H9 (cell line): ENCODE results near the gene ADGRB3. TPM values are rescaled to one million over a fixed set of nuclear protein-coding genes. Genes with fewer than 3 reads are reported as not detected.
"Not testable (repeated sequence)": the region's sequence is repeated elsewhere in the genome, so short reads cannot be mapped to it uniquely, and the experiment has no call there.

ENCODE experiments used
- DNase-seq: peaks from one replicate; pipeline ENCODE4 v3.0.0-alpha.2; 2017
- H2AFZ ChIP-seq: one replicate; pipeline ENCODE4 v1.6.1; 2013; ENCODE audit warnings: mild to moderate bottlenecking, low read length, control low read depth, moderate library complexity
- H2AK5ac ChIP-seq: 2 replicates; pipeline ENCODE4 v1.6.1; 2013; ENCODE audit warnings: low read length, control low read depth, mixed read lengths; ENCODE audit not compliant: insufficient read length
- H2BK120ac ChIP-seq: one replicate; pipeline ENCODE4 v1.6.1; 2013; ENCODE audit warnings: low read depth, mild to moderate bottlenecking, low read length, control low read depth, inconsistent platforms; ENCODE audit not compliant: poor library complexity, severe bottlenecking
- H2BK12ac ChIP-seq: 2 replicates; pipeline ENCODE4 v1.6.1; 2013; ENCODE audit warnings: low read length, control low read depth, mixed read lengths, low read depth; ENCODE audit not compliant: insufficient read length
- H2BK15ac ChIP-seq: 2 replicates; pipeline ENCODE4 v1.6.1; 2013; ENCODE audit warnings: low read depth, low read length, control low read depth
- H2BK20ac ChIP-seq: one replicate; pipeline ENCODE4 v1.6.1; 2013; ENCODE audit warnings: low read depth, mild to moderate bottlenecking, low read length, control low read depth, inconsistent platforms; ENCODE audit not compliant: poor library complexity, severe bottlenecking
- H2BK5ac ChIP-seq: 2 replicates; pipeline ENCODE4 v1.6.1; 2013; ENCODE audit warnings: low read length, control low read depth, mixed read lengths; ENCODE audit not compliant: insufficient read length
- H3K14ac ChIP-seq: 2 replicates; pipeline ENCODE4 v1.6.1; 2013; ENCODE audit warnings: low read length, control low read depth; ENCODE audit not compliant: insufficient read depth
- H3K18ac ChIP-seq: 2 replicates; pipeline ENCODE4 v1.6.1; 2013; ENCODE audit warnings: low read depth, mild to moderate bottlenecking, mixed read lengths, low read length, control low read depth; ENCODE audit not compliant: insufficient read length
- H3K23ac ChIP-seq: 2 replicates; pipeline ENCODE4 v1.6.1; 2013; ENCODE audit warnings: low read length, control low read depth, mixed read lengths, low read depth; ENCODE audit not compliant: insufficient read length
- H3K23me2 ChIP-seq: 2 replicates; pipeline ENCODE4 v1.6.1; 2013; ENCODE audit warnings: low read depth, mild to moderate bottlenecking, mixed read lengths, low read length, control low read depth; ENCODE audit not compliant: insufficient read length, poor library complexity, severe bottlenecking
- H3K27ac ChIP-seq: 2 replicates; pipeline ENCODE4 v1.5.1; 2013; ENCODE audit warnings: low read length, control low read depth, mixed read lengths, low read depth; ENCODE audit not compliant: insufficient read length
- H3K27me3 ChIP-seq: 2 replicates; pipeline ENCODE4 v1.6.1; 2013; ENCODE audit warnings: low read length, control low read depth, inconsistent platforms; ENCODE audit not compliant: insufficient read depth
- H3K4ac ChIP-seq: 2 replicates; pipeline ENCODE4 v1.6.1; 2013; ENCODE audit warnings: low read depth, mild to moderate bottlenecking, control low read depth, inconsistent platforms, low read length, moderate library complexity
- H3K4me1 ChIP-seq: 2 replicates; pipeline ENCODE4 v1.6.1; 2013; ENCODE audit warnings: low read length, control low read depth, inconsistent platforms; ENCODE audit not compliant: insufficient read depth
- H3K4me2 ChIP-seq: 2 replicates; pipeline ENCODE4 v1.6.1; 2013; ENCODE audit warnings: low read length, control low read depth, mixed read lengths; ENCODE audit not compliant: insufficient read length, insufficient read depth
- H3K56ac ChIP-seq: 2 replicates; pipeline ENCODE4 v1.6.1; 2013; ENCODE audit warnings: low read depth, mild to moderate bottlenecking, mixed read lengths, low read length, control low read depth; ENCODE audit not compliant: insufficient read length
- H3K79me1 ChIP-seq: 2 replicates; pipeline ENCODE4 v1.6.1; 2013; ENCODE audit warnings: low read depth, mild to moderate bottlenecking, moderate library complexity, low read length, control low read depth, inconsistent platforms; ENCODE audit not compliant: insufficient read depth, poor library complexity, severe bottlenecking
- H3K79me2 ChIP-seq: 2 replicates; pipeline ENCODE4 v1.6.1; 2013; ENCODE audit warnings: low read length, control low read depth, inconsistent platforms; ENCODE audit not compliant: insufficient read depth
- H3K9ac ChIP-seq: 2 replicates; pipeline ENCODE4 v1.6.1; 2013; ENCODE audit warnings: low read length, control low read depth, mixed read lengths; ENCODE audit not compliant: insufficient read length; ENCODE audit errors: extremely low read depth
- H3K9me3 ChIP-seq: one replicate; pipeline ENCODE4 v1.6.1; 2013; ENCODE audit warnings: low read depth, low read length, inconsistent platforms; ENCODE audit not compliant: control insufficient read depth
- H3T11ph ChIP-seq: one replicate; pipeline ENCODE4 v1.6.1; 2013; ENCODE audit warnings: mild to moderate bottlenecking, low read length, control low read depth, inconsistent platforms
- H4K20me1 ChIP-seq: one replicate; pipeline ENCODE4 v1.6.1; 2013; ENCODE audit not compliant: control insufficient read depth, insufficient read length, insufficient read depth
- H4K5ac ChIP-seq: 2 replicates; pipeline ENCODE4 v1.6.1; 2013; ENCODE audit warnings: low read depth, mild to moderate bottlenecking, mixed read lengths, low read length, control low read depth; ENCODE audit not compliant: insufficient read length
- H4K8ac ChIP-seq: replicated peaks from 2 replicates; pipeline ENCODE4 v1.6.1; 2013; ENCODE audit warnings: low read length, control low read depth, mixed read lengths, low read depth; ENCODE audit not compliant: insufficient read length
- H4K91ac ChIP-seq: 2 replicates; pipeline ENCODE4 v1.6.1; 2013; ENCODE audit warnings: low read depth, mild to moderate bottlenecking, moderate library complexity, mixed read lengths, low read length, control low read depth; ENCODE audit not compliant: insufficient read length
- H3K27ac Mint-ChIP-seq, 3 experiments: 2 replicates in 2 of 3; 3 replicates in 1 of 3; pipeline ENCODE4 v1.8.0; 2020 to 2021; ENCODE audit warnings: mixed read lengths in 3 of 3, mild to moderate bottlenecking in 1 of 3, moderate library complexity in 1 of 3
- H3K27me3 Mint-ChIP-seq: 2 replicates; pipeline ENCODE4 v1.8.0; 2021; ENCODE audit warnings: low read depth, mild to moderate bottlenecking, moderate library complexity, mixed read lengths
- H3K36me3 Mint-ChIP-seq, 3 experiments: 2 replicates in 2 of 3; 3 replicates in 1 of 3; pipeline ENCODE4 v1.8.0; 2020 to 2021; ENCODE audit warnings: low read depth in 3 of 3, mixed read lengths in 3 of 3; ENCODE audit not compliant: insufficient read depth in 1 of 3
- H3K4me1 Mint-ChIP-seq, 2 experiments: 2 replicates each; pipeline ENCODE4 v1.8.0; 2020; ENCODE audit warnings: mixed read lengths in 2 of 2
- H3K4me3 Mint-ChIP-seq, 2 experiments: 2 replicates in 1 of 2; 3 replicates in 1 of 2; pipeline ENCODE4 v1.8.0; 2020 to 2021; ENCODE audit warnings: mild to moderate bottlenecking in 2 of 2, mixed read lengths in 2 of 2, moderate library complexity in 1 of 2
- H3K9me3 Mint-ChIP-seq, 2 experiments: 2 replicates in 1 of 2; 3 replicates in 1 of 2; pipeline ENCODE4 v1.8.0; 2020; ENCODE audit warnings: mild to moderate bottlenecking in 2 of 2, mixed read lengths in 2 of 2, moderate library complexity in 1 of 2
- WGBS: extraction: QIAGEN DNeasy Blood & Tissue Kit; methylation state at CpG from one replicate; pipeline ENCODE4 v1.1.7; 2013; ENCODE audit warnings: missing lambda C conversion rate, low lambda C conversion rate, mixed read lengths; ENCODE audit not compliant: insufficient read length; ENCODE audit errors: extremely low coverage; 5-methylcytosine and 5-hydroxymethylcytosine counted together
- total RNA-seq: library from RNA; stranded (reverse); gene quantifications from 2 replicates; pipeline ENCODE4 v1.2.1, GENCODE V29; 2021
- TF ChIP-seq, protein P1 (sequence below): fragments of 200-600 bp; sonication (generic); conservative IDR thresholded peaks from 3 replicates; pipeline ENCODE4 v1.8.0; 2021; ENCODE audit warnings: antibody characterized with exemption, mild to moderate bottlenecking

Gene ADGRB3
- total RNA-seq, 1 experiment from 2014 or later: 0.37 TPM

GRCh38 chr6:68978411-68978810, 343.3 kb downstream of the ADGRB3 start:
- no peak overlapping the region for H3K56ac ChIP-seq
- no peak overlapping the region for H3K9ac ChIP-seq
- Mint-ChIP-seq H3K36me3 (no peaks in the 10 kb centered on the region), H3K9me3 (no peaks in the 10 kb centered on the region), H3K4me1 (peaks cover 3% of the 10 kb centered on the region in 2 experiments; a peak in 3 of 4 replicates), H3K27me3 (no peaks in the 10 kb centered on the region), H3K4me3 (no peak overlapping the region), H3K27ac (no peak overlapping the region)
- H2BK5ac ChIP-seq: no peak overlapping the region
- no peak overlapping the region for H2BK15ac ChIP-seq
- H3K14ac ChIP-seq: no peak overlapping the region
- no peak overlapping the region for H2AK5ac ChIP-seq
- no peak overlapping the region for H4K8ac ChIP-seq
- H2BK20ac ChIP-seq: no peak overlapping the region
- TF ChIP-seq, protein P1, sequence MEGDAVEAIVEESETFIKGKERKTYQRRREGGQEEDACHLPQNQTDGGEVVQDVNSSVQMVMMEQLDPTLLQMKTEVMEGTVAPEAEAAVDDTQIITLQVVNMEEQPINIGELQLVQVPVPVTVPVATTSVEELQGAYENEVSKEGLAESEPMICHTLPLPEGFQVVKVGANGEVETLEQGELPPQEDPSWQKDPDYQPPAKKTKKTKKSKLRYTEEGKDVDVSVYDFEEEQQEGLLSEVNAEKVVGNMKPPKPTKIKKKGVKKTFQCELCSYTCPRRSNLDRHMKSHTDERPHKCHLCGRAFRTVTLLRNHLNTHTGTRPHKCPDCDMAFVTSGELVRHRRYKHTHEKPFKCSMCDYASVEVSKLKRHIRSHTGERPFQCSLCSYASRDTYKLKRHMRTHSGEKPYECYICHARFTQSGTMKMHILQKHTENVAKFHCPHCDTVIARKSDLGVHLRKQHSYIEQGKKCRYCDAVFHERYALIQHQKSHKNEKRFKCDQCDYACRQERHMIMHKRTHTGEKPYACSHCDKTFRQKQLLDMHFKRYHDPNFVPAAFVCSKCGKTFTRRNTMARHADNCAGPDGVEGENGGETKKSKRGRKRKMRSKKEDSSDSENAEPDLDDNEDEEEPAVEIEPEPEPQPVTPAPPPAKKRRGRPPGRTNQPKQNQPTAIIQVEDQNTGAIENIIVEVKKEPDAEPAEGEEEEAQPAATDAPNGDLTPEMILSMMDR: no peak
- H3K18ac ChIP-seq: no peak overlapping the region
- no peaks in the 10 kb centered on the region for H4K20me1 ChIP-seq
- no peak overlapping the region for H3K4me2 ChIP-seq
- no peaks in the 10 kb centered on the region for H3K79me1 ChIP-seq
- H2BK120ac ChIP-seq: no peak overlapping the region
- no peak overlapping the region for H3K4ac ChIP-seq
- H3K27me3 ChIP-seq: no peaks in the 10 kb centered on the region
- H3K4me1 ChIP-seq: no peaks in the 10 kb centered on the region
- H3K27ac ChIP-seq: no peak overlapping the region
- H3K79me2 ChIP-seq: no peaks in the 10 kb centered on the region
- no peak overlapping the region for H3T11ph ChIP-seq
- no peaks in the 10 kb centered on the region for H3K23me2 ChIP-seq
- H2AFZ ChIP-seq: no peak overlapping the region
- H3K23ac ChIP-seq: no peak overlapping the region
- H4K91ac ChIP-seq: no peak overlapping the region
- no peaks in the 10 kb centered on the region for H3K9me3 ChIP-seq
- no peak overlapping the region for H4K5ac ChIP-seq
- DNase-seq: no peak
- H2BK12ac ChIP-seq: no peak overlapping the region

GRCh38 chr6:68981668-68982067, 346.6 kb downstream of the ADGRB3 start:
- no CpG with 5 or more reads among the region's 7 CpGs for WGBS
- not testable (repeated sequence) for H4K91ac ChIP-seq, H3K18ac ChIP-seq, H3K4ac ChIP-seq, H3K36me3 Mint-ChIP-seq, H4K5ac ChIP-seq, H3K9ac ChIP-seq, H3K27me3 ChIP-seq, H2BK5ac ChIP-seq, H3K27ac Mint-ChIP-seq, H2AFZ ChIP-seq, H2AK5ac ChIP-seq, H3K14ac ChIP-seq, H3K23me2 ChIP-seq, H2BK15ac ChIP-seq, H3K4me1 ChIP-seq, H3K27ac ChIP-seq, H3K27me3 Mint-ChIP-seq, H4K20me1 ChIP-seq, H3K4me2 ChIP-seq, H3K9me3 ChIP-seq, H3K4me3 Mint-ChIP-seq, H3K9me3 Mint-ChIP-seq, DNase-seq, H4K8ac ChIP-seq, H3K79me1 ChIP-seq, H2BK120ac ChIP-seq, H3T11ph ChIP-seq, H3K4me1 Mint-ChIP-seq, H2BK20ac ChIP-seq, H3K79me2 ChIP-seq, H3K56ac ChIP-seq, H3K23ac ChIP-seq, H2BK12ac ChIP-seq
